Thyroid gland (tissue), 4 donors: ENCODE measurements around the gene LSM3.

ENCODE experiments used
- POLR2A ChIP-seq, 2 donors: fragments of 450-650 bp; IDR thresholded peaks; one replicate each; pipeline ENCODE4 v1.6.1; 2017; ENCODE audit warnings: antibody characterized with exemption in 2 of 2, mild to moderate bottlenecking in 2 of 2, moderate library complexity in 1 of 2
- TF ChIP-seq, protein P1 (sequence below), 6 experiments: fragments of 200-600 bp in 3 of 6; fragments of 450-650 bp in 3 of 6; sonication (generic) in 3 of 6; IDR thresholded peaks; one replicate each; pipeline ENCODE4 v1.5.1; 2016 to 2019; ENCODE audit warnings: antibody characterized with exemption in 6 of 6, mild to moderate bottlenecking in 2 of 6, inconsistent platforms in 1 of 6, moderate library complexity in 1 of 6

DNA sequence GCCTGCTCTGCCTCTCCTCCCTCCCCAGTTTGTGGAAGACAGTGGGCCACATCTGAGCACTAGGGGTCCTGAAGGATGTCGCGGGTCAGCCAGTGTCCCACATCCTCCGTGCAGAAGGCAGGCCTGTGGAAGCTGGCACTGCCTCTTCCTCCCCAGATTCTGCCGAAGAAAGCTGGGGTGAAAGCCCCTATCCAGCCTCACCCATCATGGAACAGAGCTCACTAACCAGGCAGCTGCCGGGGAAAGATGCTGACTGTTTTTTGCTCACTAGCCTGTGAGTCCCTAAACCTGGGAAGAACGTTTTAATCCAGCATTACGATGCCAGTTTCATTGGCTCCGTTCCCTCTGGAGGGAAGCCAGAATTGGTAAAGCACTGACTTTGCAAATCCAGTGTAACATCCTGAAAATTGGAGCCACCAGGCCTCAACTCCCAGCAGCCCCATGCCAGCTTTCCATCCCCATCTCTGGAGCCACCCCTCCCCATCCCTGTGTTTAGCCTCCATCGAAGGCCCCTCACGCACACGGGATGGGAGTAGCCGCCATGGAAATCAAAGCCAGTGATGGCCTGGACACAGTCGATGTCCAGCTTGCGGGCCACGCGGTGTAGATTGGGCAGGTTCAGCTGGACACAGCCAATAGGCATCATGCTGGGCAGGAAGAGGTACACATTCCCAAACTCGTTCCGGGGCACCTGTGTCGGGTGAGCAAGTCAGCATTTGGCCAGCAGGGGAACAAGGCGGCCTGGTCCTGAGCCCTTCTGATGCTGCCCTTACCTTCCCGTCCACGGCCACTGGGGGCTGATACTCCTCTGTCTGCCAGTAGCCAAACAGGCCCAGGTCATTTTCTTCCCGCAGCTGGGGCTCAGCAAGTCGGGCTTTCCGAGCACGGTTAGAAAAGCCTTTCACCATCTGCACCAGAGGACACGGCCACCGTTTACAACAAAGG, 30.3 kb upstream of the LSM3 start:
- TF ChIP-seq, protein P1, sequence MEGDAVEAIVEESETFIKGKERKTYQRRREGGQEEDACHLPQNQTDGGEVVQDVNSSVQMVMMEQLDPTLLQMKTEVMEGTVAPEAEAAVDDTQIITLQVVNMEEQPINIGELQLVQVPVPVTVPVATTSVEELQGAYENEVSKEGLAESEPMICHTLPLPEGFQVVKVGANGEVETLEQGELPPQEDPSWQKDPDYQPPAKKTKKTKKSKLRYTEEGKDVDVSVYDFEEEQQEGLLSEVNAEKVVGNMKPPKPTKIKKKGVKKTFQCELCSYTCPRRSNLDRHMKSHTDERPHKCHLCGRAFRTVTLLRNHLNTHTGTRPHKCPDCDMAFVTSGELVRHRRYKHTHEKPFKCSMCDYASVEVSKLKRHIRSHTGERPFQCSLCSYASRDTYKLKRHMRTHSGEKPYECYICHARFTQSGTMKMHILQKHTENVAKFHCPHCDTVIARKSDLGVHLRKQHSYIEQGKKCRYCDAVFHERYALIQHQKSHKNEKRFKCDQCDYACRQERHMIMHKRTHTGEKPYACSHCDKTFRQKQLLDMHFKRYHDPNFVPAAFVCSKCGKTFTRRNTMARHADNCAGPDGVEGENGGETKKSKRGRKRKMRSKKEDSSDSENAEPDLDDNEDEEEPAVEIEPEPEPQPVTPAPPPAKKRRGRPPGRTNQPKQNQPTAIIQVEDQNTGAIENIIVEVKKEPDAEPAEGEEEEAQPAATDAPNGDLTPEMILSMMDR (IDR thresholded peaks at IDR 0.05) = no peak
- no peak for TF ChIP-seq POLR2A (IDR thresholded peaks at IDR 0.05)
